ENCODE data around the gene ATF3.

Gene ATF3, protein sequence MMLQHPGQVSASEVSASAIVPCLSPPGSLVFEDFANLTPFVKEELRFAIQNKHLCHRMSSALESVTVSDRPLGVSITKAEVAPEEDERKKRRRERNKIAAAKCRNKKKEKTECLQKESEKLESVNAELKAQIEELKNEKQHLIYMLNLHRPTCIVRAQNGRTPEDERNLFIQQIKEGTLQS

DNA sequence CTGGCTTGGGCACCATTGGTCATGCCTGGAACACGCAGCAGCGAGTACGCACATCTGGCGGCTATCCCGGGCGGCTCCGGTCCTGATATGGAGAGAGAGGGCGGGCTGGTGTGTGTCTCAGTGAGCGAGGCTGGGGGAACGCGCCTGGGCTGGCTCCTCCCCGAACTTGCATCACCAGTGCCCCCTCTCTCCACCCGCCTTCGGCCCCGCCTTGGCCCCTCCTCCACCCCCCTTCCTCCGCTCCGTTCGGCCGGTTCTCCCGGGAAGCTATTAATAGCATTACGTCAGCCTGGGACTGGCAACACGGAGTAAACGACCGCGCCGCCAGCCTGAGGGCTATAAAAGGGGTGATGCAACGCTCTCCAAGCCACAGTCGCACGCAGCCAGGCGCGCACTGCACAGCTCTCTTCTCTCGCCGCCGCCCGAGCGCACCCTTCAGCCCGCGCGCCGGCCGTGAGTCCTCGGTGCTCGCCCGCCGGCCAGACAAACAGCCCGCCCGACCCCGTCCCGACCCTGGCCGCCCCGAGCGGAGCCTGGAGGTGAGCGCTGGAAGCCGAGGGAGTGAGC is at the start of gene ATF3:
Gene ATF3 (plus strand): TSS at position 370 of the 567 bp plus-strand sequence. CDS start 6,261 bp downstream, outside the sequence.
- Histone ChIP-seq H3K9me3 (ENCODE audit: insufficient read depth, low read length, severe bottlenecking) (no peaks in the 10 kb centered on the region), H3K4me3 (ENCODE audit: low read depth in 1 of 2, low read length in 2 of 2) (peak within 1 kb of the TSS; percentile 75 to 79), H3K27ac (ENCODE audit: low read length) (peak within 1 kb of the TSS; percentile 68), H3K4me2 (ENCODE audit: insufficient read depth, low read length) (peak within 1 kb of the TSS; percentile 95), H2AFZ (ENCODE audit: low read depth, low read length) (peak within 1 kb of the TSS; percentile 94), H3K4me1 (ENCODE audit: insufficient read depth, low read length) (peaks cover 32% of the 10 kb centered on the region), H3K36me3 (ENCODE audit: insufficient read depth, low read length) (no peaks in the 10 kb centered on the region), H3K9ac (ENCODE audit: low read depth, low read length) (peak within 1 kb of the TSS; percentile 83), H3K27me3 (ENCODE audit: insufficient read depth, low read length, poor library complexity) (peaks cover 57% of the 10 kb centered on the region), H3K79me2 (ENCODE audit: insufficient read depth, low read length) (no peaks in the 10 kb centered on the region), H4K20me1 (ENCODE audit: insufficient read depth, low read length) (peaks cover 20% of the 10 kb centered on the region; the same call in 1 of the 2 replicates)
- DNase-seq = peak; percentile 97
- peak; percentile 85 for ATAC-seq (ENCODE audit: insufficient read depth, low read depth)
- TF ChIP-seq EZH2 (IDR thresholded peaks at IDR 0.05; ENCODE audit: borderline replicate concordance, low read depth, low read length, severe bottlenecking) = no peak
- TF ChIP-seq, protein P1, sequence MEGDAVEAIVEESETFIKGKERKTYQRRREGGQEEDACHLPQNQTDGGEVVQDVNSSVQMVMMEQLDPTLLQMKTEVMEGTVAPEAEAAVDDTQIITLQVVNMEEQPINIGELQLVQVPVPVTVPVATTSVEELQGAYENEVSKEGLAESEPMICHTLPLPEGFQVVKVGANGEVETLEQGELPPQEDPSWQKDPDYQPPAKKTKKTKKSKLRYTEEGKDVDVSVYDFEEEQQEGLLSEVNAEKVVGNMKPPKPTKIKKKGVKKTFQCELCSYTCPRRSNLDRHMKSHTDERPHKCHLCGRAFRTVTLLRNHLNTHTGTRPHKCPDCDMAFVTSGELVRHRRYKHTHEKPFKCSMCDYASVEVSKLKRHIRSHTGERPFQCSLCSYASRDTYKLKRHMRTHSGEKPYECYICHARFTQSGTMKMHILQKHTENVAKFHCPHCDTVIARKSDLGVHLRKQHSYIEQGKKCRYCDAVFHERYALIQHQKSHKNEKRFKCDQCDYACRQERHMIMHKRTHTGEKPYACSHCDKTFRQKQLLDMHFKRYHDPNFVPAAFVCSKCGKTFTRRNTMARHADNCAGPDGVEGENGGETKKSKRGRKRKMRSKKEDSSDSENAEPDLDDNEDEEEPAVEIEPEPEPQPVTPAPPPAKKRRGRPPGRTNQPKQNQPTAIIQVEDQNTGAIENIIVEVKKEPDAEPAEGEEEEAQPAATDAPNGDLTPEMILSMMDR (IDR thresholded peaks at IDR 0.05; ENCODE audit: borderline replicate concordance, extremely low read depth, low read length, poor library complexity, severe bottlenecking) = no peak

DNA sequence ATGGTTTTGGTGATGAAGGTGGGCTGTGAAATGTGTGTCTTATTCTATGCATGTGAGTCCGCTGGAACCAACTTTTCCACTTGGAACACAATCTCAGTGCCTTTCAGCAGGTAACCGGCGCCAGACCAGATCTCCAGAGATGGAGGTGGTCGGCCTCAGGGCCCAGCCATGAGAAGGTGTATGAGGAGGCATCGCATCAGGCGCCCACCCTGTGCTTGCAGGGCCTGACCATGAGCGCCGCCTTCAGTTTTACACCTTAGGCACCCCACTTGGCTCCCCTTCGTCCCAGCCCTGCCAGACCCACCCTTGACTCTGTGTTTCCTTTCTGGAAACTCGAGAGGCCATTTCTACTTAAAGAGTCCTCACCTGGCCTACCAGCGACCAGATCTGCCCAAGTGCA is 48.6 kb upstream of the ATF3 start:
- ATAC-seq (ENCODE audit: insufficient read depth, low read depth) (no peak), DNase-seq (no peak)
- Histone ChIP-seq H4K20me1 (ENCODE audit: insufficient read depth, low read length) (no peaks in the 10 kb centered on the region), H3K27ac (ENCODE audit: low read length) (no peak overlapping the region), H3K36me3 (ENCODE audit: insufficient read depth, low read length) (no peaks in the 10 kb centered on the region), H2AFZ (ENCODE audit: low read depth, low read length) (0 out of 2 replicates have a peak overlapping the region, but pooled peaks have one; percentile 84), H3K4me3 (ENCODE audit: low read depth in 1 of 2, low read length in 2 of 2) (no peak overlapping the region), H3K27me3 (ENCODE audit: insufficient read depth, low read length, poor library complexity) (peaks cover under 1% of the 10 kb centered on the region), H3K4me1 (ENCODE audit: insufficient read depth, low read length) (peaks cover 15% of the 10 kb centered on the region), H3K9ac (ENCODE audit: low read depth, low read length) (no peak overlapping the region), H3K4me2 (ENCODE audit: insufficient read depth, low read length) (no peak overlapping the region), H3K9me3 (ENCODE audit: insufficient read depth, low read length, severe bottlenecking) (no peaks in the 10 kb centered on the region), H3K79me2 (ENCODE audit: insufficient read depth, low read length) (no peaks in the 10 kb centered on the region)
- TF ChIP-seq, protein P1 (IDR thresholded peaks at IDR 0.05; ENCODE audit: borderline replicate concordance, extremely low read depth, low read length, poor library complexity, severe bottlenecking) = no peak
- TF ChIP-seq EZH2 (IDR thresholded peaks at IDR 0.05; ENCODE audit: borderline replicate concordance, low read depth, low read length, severe bottlenecking) = no peak

- Histone ChIP-seq H3K36me3 (ENCODE audit: insufficient read depth, low read length) (no peaks in the 10 kb centered on the region), H3K79me2 (ENCODE audit: insufficient read depth, low read length) (no peaks in the 10 kb centered on the region), H3K9ac (ENCODE audit: low read depth, low read length) (no peak overlapping the region), H3K27me3 (ENCODE audit: insufficient read depth, low read length, poor library complexity) (peaks cover 2% of the 10 kb centered on the region), H3K27ac (ENCODE audit: low read length) (no peak overlapping the region), H4K20me1 (ENCODE audit: insufficient read depth, low read length) (no peaks in the 10 kb centered on the region), H3K4me2 (ENCODE audit: insufficient read depth, low read length) (no peak overlapping the region), H3K4me3 (ENCODE audit: low read depth in 1 of 2, low read length in 2 of 2) (no peak overlapping the region), H3K4me1 (ENCODE audit: insufficient read depth, low read length) (peaks cover 15% of the 10 kb centered on the region), H2AFZ (ENCODE audit: low read depth, low read length) (no peak overlapping the region), H3K9me3 (ENCODE audit: insufficient read depth, low read length, severe bottlenecking) (no peaks in the 10 kb centered on the region)
- DNase-seq (no peak), ATAC-seq (ENCODE audit: insufficient read depth, low read depth) (no peak)
- TF ChIP-seq, protein P1 (IDR thresholded peaks at IDR 0.05; ENCODE audit: borderline replicate concordance, extremely low read depth, low read length, poor library complexity, severe bottlenecking) = no peak
Observed at GRCh38 chr1:212560933-212561460, 47.6 kb upstream of the ATF3 start.
